Measurements from ENCODE around the gene SERPINA1.

SERPINA1 gene

DNA sequence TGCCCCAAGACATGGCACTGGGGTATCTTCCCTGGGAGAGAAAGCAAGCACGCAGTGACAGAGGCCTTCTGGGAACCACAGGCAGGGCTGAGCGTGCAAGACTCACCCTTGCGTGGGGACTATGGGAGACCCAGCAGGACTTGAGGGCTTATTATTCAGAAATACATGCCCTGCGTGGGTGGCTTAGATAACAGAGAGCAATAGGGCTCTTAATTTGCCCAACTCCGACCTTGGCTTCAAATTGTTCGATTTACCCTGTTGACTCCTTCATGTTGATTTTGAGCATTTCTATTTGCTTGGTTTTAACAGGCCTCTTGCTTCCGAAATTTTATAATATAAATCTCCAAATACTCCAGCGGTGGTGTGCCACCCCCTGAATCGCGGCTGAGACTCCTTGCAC lies 5.1 kb upstream of the SERPINA1 start:
- no peak overlapping the region for H3K4me3 ChIP-seq (ENCODE audit: low read depth, low read length)
- TF ChIP-seq, protein P1, sequence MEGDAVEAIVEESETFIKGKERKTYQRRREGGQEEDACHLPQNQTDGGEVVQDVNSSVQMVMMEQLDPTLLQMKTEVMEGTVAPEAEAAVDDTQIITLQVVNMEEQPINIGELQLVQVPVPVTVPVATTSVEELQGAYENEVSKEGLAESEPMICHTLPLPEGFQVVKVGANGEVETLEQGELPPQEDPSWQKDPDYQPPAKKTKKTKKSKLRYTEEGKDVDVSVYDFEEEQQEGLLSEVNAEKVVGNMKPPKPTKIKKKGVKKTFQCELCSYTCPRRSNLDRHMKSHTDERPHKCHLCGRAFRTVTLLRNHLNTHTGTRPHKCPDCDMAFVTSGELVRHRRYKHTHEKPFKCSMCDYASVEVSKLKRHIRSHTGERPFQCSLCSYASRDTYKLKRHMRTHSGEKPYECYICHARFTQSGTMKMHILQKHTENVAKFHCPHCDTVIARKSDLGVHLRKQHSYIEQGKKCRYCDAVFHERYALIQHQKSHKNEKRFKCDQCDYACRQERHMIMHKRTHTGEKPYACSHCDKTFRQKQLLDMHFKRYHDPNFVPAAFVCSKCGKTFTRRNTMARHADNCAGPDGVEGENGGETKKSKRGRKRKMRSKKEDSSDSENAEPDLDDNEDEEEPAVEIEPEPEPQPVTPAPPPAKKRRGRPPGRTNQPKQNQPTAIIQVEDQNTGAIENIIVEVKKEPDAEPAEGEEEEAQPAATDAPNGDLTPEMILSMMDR (IDR thresholded peaks at IDR 0.05; ENCODE audit: borderline replicate concordance, insufficient read depth, low read depth, low read length), result no peak

GRCh38 chr14:94392510-94392935 lies 4.1 kb upstream of the SERPINA1 start:
- TF ChIP-seq, protein P1 (IDR thresholded peaks at IDR 0.05; ENCODE audit: borderline replicate concordance, insufficient read depth, low read depth, low read length), result no peak

GRCh38 chr14:94391281-94391975 lies 3.0 kb upstream of the SERPINA1 start:
- TF ChIP-seq, protein P1 (IDR thresholded peaks at IDR 0.05; ENCODE audit: borderline replicate concordance, insufficient read depth, low read depth, low read length), result no peak
- no peak overlapping the region for H3K4me3 ChIP-seq (ENCODE audit: low read depth, low read length)

More at GRCh38 chr14:94392510-94392935, 4.1 kb upstream of the SERPINA1 start:
- H3K4me3 ChIP-seq (ENCODE audit: low read depth, low read length), result no peak overlapping the region

- TF ChIP-seq, protein P1 (IDR thresholded peaks at IDR 0.05; ENCODE audit: borderline replicate concordance, insufficient read depth, low read depth, low read length), result no peak
- H3K4me3 ChIP-seq (ENCODE audit: low read depth, low read length), result no peak overlapping the region
Measured at GRCh38 chr14:94390372-94391086, 2.1 kb upstream of the SERPINA1 start.

DNA sequence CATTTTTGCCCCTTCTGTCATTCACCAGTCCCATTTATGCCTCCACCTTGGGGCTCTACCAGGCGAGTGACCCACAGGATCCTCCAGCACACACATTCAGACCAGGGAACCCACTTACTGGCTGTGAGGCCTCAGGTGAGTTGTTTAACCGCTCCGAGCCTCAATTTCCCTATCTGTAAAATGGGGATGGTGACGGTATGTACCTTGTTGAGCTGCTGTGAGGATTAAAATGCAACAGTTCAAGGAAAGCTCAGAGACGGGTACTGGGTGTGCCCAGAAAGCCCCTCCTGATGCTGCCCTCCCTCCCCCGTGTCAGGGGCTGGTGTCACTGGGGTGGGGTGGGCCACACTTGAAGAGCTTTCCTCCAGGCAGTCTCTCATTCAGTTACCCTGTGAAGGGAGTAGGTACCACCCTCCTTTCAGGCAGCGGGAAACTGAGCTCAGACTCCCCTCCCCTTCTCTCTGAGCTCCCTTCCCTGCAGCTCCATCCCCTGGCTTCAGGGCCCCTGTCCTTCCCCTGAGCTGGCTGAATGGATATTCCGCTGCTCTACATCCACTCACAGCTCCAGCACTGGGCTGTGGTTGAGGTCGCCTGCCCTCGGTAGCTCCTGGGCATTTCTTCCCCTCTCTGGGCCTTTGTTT lies 1.4 kb upstream of the SERPINA1 start:
- H3K4me3 ChIP-seq (ENCODE audit: low read depth, low read length), result no peak overlapping the region
- TF ChIP-seq, protein P1 (IDR thresholded peaks at IDR 0.05; ENCODE audit: borderline replicate concordance, insufficient read depth, low read depth, low read length), result no peak

DNA sequence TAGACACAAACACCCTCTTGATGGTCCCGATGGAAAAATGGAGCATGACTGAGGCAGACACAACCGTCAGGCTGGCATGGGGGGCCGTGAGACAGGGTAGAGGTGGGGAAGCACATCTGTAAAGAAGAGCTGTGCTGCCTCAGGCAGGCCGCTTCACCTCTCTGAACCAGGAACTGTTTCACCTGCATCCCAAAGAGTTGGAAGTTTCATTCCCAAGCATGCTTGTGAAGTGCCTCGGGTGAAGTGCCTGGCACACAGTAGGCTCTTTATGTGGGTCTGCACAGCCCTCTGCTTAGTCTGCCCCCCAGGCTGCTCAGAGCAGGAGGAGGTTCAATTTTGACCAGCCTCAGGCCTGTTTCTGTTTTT lies 685 bp upstream of the SERPINA1 start:
- TF ChIP-seq, protein P1 (IDR thresholded peaks at IDR 0.05; ENCODE audit: borderline replicate concordance, insufficient read depth, low read depth, low read length), result no peak
- H3K4me3 ChIP-seq (ENCODE audit: low read depth, low read length), result no peak overlapping the region

All from GM12875 (cell line).